Stomach (tissue), 4 donors: ENCODE measurements around the gene SBF2.

Experiments
- CTCF ChIP-seq, 7 experiments: fragments of 450-650 bp in 4 of 7; fragments of 200-600 bp in 3 of 7; sonication (generic) in 3 of 7; IDR thresholded peaks; one replicate each; pipeline ENCODE4 v1.5.1; 2016 to 2019; ENCODE audit warnings: antibody characterized with exemption in 7 of 7, control low read depth in 2 of 7, mild to moderate bottlenecking in 1 of 7
- POLR2A ChIP-seq, 4 donors: fragments of 450-650 bp; IDR thresholded peaks; one replicate each; pipeline ENCODE4 v1.6.1; 2016; ENCODE audit warnings: antibody characterized with exemption in 4 of 4, control low read depth in 2 of 4, mild to moderate bottlenecking in 1 of 4, moderate library complexity in 1 of 4

- TF ChIP-seq CTCF (IDR thresholded peaks at IDR 0.05) (no peak), POLR2A (IDR thresholded peaks at IDR 0.05) (no peak)
Measured at GRCh38 chr11:10058356-10058755, 235.7 kb downstream of the SBF2 start.
